ENCODE results near the gene PDE8B. TPM values are rescaled to one million over a fixed set of nuclear protein-coding genes. Genes with fewer than 3 reads are reported as not detected.

Gene PDE8B
- total RNA-seq, 1 experiment from 2014 or later = 0.17 TPM

DNA sequence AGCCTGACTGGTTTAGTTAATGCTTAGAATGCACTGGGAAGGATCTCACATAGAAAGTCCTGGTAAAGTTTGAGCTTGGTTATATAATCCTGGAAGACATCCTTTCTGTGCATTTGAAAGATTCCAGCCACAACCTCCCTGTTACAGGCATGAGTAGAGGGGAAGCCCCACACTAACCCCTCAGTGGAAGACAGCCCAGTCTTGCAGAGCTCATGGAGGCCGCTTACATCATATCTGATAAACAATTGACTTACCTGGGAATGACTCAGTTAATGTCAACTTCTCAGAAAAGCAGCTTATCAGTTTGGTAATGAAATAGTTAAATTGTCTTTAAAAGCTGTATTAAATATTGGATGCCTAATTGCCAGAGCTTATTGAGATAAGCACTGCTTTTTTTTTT is 28.1 kb upstream of the PDE8B start:
- H3K4me2 ChIP-seq (ENCODE audit: low read length) = no peak overlapping the region
- no peaks in the 10 kb centered on the region for H3K27me3 ChIP-seq (ENCODE audit: insufficient read depth, low read length)
- H3K79me2 ChIP-seq (ENCODE audit: insufficient read depth, low read length) = no peaks in the 10 kb centered on the region
- ChIA-PET RAD21 (ENCODE audit: low non-redundant PET in 1 of 2, low total read pairs in 2 of 2, uncharacterized antibody in 2 of 2, unreplicated experiment in 2 of 2) (no interaction called here), POLR2A (no interaction called here), CTCF (no interaction called here)
- no peak for TF ChIP-seq ZNF274 (IDR thresholded peaks at IDR 0.05; ENCODE audit: low read depth, low read length)
- TF ChIP-seq EGR1 (IDR thresholded peaks at IDR 0.05; ENCODE audit: low read depth) = no peak
- no peak for TF ChIP-seq MAX (IDR thresholded peaks at IDR 0.05)
- no peak for TF ChIP-seq ZBTB33 (IDR thresholded peaks at IDR 0.05; ENCODE audit: extremely low read depth, insufficient replicate concordance, low read length)
- TF ChIP-seq ATF3 (IDR thresholded peaks at IDR 0.05) = no peak
- TF ChIP-seq TCF7L2 (IDR thresholded peaks at IDR 0.05; ENCODE audit: borderline replicate concordance, extremely low read depth, insufficient read depth, insufficient read length) = no peak
- TF ChIP-seq, protein P1, sequence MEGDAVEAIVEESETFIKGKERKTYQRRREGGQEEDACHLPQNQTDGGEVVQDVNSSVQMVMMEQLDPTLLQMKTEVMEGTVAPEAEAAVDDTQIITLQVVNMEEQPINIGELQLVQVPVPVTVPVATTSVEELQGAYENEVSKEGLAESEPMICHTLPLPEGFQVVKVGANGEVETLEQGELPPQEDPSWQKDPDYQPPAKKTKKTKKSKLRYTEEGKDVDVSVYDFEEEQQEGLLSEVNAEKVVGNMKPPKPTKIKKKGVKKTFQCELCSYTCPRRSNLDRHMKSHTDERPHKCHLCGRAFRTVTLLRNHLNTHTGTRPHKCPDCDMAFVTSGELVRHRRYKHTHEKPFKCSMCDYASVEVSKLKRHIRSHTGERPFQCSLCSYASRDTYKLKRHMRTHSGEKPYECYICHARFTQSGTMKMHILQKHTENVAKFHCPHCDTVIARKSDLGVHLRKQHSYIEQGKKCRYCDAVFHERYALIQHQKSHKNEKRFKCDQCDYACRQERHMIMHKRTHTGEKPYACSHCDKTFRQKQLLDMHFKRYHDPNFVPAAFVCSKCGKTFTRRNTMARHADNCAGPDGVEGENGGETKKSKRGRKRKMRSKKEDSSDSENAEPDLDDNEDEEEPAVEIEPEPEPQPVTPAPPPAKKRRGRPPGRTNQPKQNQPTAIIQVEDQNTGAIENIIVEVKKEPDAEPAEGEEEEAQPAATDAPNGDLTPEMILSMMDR (IDR thresholded peaks at IDR 0.05 in 2 of 3, conservative IDR thresholded peaks at IDR 0.05 in 1 of 3; ENCODE audit: borderline replicate concordance in 1 of 3, insufficient read depth in 1 of 3, low read depth in 2 of 3, low read length in 2 of 3) = no peak
- no peak for TF ChIP-seq RAD21 (IDR thresholded peaks at IDR 0.05; ENCODE audit: low read depth)
- TF ChIP-seq ELF1 (IDR thresholded peaks at IDR 0.05; ENCODE audit: borderline replicate concordance, low read depth) = no peak
- no peak for TF ChIP-seq FOSL1 (IDR thresholded peaks at IDR 0.05; ENCODE audit: low read depth)
- no peak for TF ChIP-seq POLR2A (IDR thresholded peaks at IDR 0.05; ENCODE audit: borderline replicate concordance, extremely low read depth, insufficient read depth, insufficient read length)
- TF ChIP-seq REST (IDR thresholded peaks at IDR 0.05; ENCODE audit: low read depth) = no peak
- TF ChIP-seq SP1 (IDR thresholded peaks at IDR 0.05; ENCODE audit: low read depth) = no peak
- TF ChIP-seq EZH2 (IDR thresholded peaks at IDR 0.05) = no peak
- TF ChIP-seq POLR2AphosphoS5 (IDR thresholded peaks at IDR 0.05; ENCODE audit: low read depth, low read length) = no peak
- TF ChIP-seq SIN3A (IDR thresholded peaks at IDR 0.05; ENCODE audit: low read depth) = no peak
- no peak for TF ChIP-seq EZH2phosphoT487 (IDR thresholded peaks at IDR 0.05; ENCODE audit: borderline replicate concordance)
- no peak for TF ChIP-seq YY1 (IDR thresholded peaks at IDR 0.05; ENCODE audit: extremely low read depth, insufficient replicate concordance, low read depth, low read length)
- TF ChIP-seq SRF (IDR thresholded peaks at IDR 0.05; ENCODE audit: low read depth) = no peak
- no peak for TF ChIP-seq ZFX (IDR thresholded peaks at IDR 0.05)
- no peak for DNase-seq (ENCODE audit: low read depth, low spot score)
- no peak overlapping the region for H2AFZ ChIP-seq (ENCODE audit: low read depth, low read length, poor library complexity, severe bottlenecking)
- no TSS peak for BruUV-seq (replicated peaks)
- no peak overlapping the region for H3K4me3 ChIP-seq (replicated peaks in 1 of 2; ENCODE audit: low read depth in 1 of 2, low read length in 2 of 2)
- H3K9ac ChIP-seq (ENCODE audit: low read length) = no peak overlapping the region
- intact Hi-C loops (cut with micrococcal nuclease) = no loop called here
- H4K20me1 ChIP-seq (ENCODE audit: insufficient read depth) = no peaks in the 10 kb centered on the region
- H3K36me3 ChIP-seq (ENCODE audit: control insufficient read depth in 1 of 2, insufficient read depth in 2 of 2, low read length in 2 of 2) = no peaks in the 10 kb centered on the region
- no peaks in the 10 kb centered on the region for H3K9me3 ChIP-seq (ENCODE audit: control insufficient read depth in 1 of 2, insufficient read depth in 1 of 2, low read depth in 1 of 2, low read length in 2 of 2)
- H3K9me2 ChIP-seq (ENCODE audit: insufficient read depth) = no peaks in the 10 kb centered on the region
- ATAC-seq = no peak
- no peaks in the 10 kb centered on the region for H3K4me1 ChIP-seq (ENCODE audit: control insufficient read depth in 1 of 2, insufficient read depth in 2 of 2, low read length in 2 of 2)
- H3K27ac ChIP-seq (ENCODE audit: low read depth, low read length) = no peak overlapping the region

Measured in HCT116 (cell line).